ENCODE data around the gene LRTM2. TPM values are rescaled to one million over a fixed set of nuclear protein-coding genes. Genes with fewer than 3 reads are reported as not detected.

Gene LRTM2
- total RNA-seq, 4 donors from 2014 or later, result not detected

- no peak overlapping the region for H3K4me3 ChIP-seq
- no peak overlapping the region for H3K27ac ChIP-seq
- TF ChIP-seq CTCF (IDR thresholded peaks at IDR 0.05) (no peak), POLR2A (IDR thresholded peaks at IDR 0.05) (no peak)
- 44 to 57% methylated on average over 4 of the region's 4 CpGs for WGBS, 2 donors
- peaks cover 10 to 30% (median 12%) of the 10 kb centered on the region in 3 donors for H3K4me1 ChIP-seq
- H3K9me3 ChIP-seq, result no peaks in the 10 kb centered on the region
- intact Hi-C loops (cut with DNase I), result no loop called here
- H3K36me3 ChIP-seq, result peaks cover 0 to 77% (median 0%) of the 10 kb centered on the region in 3 donors
- no peaks in the 10 kb centered on the region for H3K27me3 ChIP-seq
- DNase-seq, result no peak
Measured at GRCh38 chr12:1778911-1779310, 41.5 kb upstream of the LRTM2 start.

DNA sequence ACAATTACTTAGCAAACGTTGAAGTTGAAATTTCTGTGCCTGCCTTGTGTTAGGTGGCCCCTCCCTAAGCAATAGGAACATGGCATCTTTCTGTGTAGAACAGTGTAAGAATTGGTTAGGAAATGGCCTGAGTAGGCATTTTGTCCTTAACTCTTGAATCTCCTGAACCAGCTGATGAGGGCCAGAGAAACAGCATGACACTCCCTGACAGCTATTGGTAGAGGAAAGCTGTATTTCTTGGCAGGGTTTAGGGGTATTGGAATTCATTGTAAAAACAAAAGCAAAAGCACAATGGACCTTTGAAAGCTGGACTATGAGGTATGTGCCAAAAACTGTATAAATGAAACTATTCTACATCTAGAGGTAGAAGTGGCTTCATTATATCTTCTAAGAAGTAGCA, 40.6 kb upstream of the LRTM2 start:
- intact Hi-C loops (cut with DNase I), result no loop called here
- peaks cover 10 to 30% (median 12%) of the 10 kb centered on the region in 3 donors for H3K4me1 ChIP-seq
- no peaks in the 10 kb centered on the region for H3K9me3 ChIP-seq
- H3K27me3 ChIP-seq, result no peaks in the 10 kb centered on the region
- no peak overlapping the region for H3K27ac ChIP-seq
- DNase-seq, result no peak
- TF ChIP-seq CTCF (IDR thresholded peaks at IDR 0.05) (no peak), POLR2A (IDR thresholded peaks at IDR 0.05) (no peak)
- H3K36me3 ChIP-seq, result peaks cover 0 to 79% (median 0%) of the 10 kb centered on the region in 3 donors
- WGBS, 2 donors, result 25 to 63% methylated on average over 1 of the region's 1 CpG
- no peak overlapping the region for H3K4me3 ChIP-seq

DNA sequence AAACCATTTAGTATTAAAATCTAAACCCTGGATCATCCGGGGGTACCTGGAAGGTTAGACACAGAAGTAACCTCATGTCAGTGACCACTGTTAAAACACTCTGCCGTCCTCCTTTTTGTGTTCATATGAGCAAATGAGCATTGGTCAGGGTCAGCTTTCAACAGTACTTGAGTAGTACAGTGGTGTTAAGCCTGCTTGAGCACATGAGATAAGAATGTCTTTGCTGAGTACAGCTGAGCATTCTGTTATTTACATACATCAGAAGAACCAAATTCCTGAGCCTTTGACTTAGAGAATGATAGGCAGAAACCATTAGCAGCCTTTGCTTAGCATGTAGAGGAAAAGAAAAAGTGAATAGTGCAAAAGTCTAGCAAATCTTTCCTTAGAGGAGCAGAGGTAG, 38.6 kb upstream of the LRTM2 start:
- Histone ChIP-seq H3K36me3 (peaks cover 3 to 84% (median 5%) of the 10 kb centered on the region in 3 donors), H3K4me3 (no peak overlapping the region), H3K9me3 (no peaks in the 10 kb centered on the region), H3K4me1 (peaks cover 0 to 20% (median 8%) of the 10 kb centered on the region in 3 donors), H3K27me3 (no peaks in the 10 kb centered on the region), H3K27ac (no peak overlapping the region)
- intact Hi-C loops (cut with DNase I), result no loop called here
- DNase-seq, result no peak
- TF ChIP-seq POLR2A (IDR thresholded peaks at IDR 0.05) (no peak), CTCF (IDR thresholded peaks at IDR 0.05) (no peak)
- WGBS, 2 donors, result 50 to 55% methylated on average over 1 to 2 of the region's 2 CpGs

- intact Hi-C loops (cut with DNase I), result no loop called here
Measured at GRCh38 chr12:1782215-1782614, 38.1 kb upstream of the LRTM2 start.

GRCh38 chr12:1787714-1788113, 32.7 kb upstream of the LRTM2 start:
- Histone ChIP-seq H3K27me3 (no peaks in the 10 kb centered on the region), H3K4me1 (peaks cover 0 to 15% (median 1%) of the 10 kb centered on the region in 3 donors), H3K36me3 (peaks cover 3 to 59% (median 5%) of the 10 kb centered on the region in 3 donors), H3K27ac (no peak overlapping the region), H3K9me3 (no peaks in the 10 kb centered on the region), H3K4me3 (no peak overlapping the region)
- intact Hi-C loops (cut with DNase I), result no loop called here
- TF ChIP-seq POLR2A (IDR thresholded peaks at IDR 0.05) (no peak), CTCF (IDR thresholded peaks at IDR 0.05) (no peak)
- WGBS, 2 donors, result 52 to 63% methylated on average over 6 of the region's 6 CpGs
- no peak for DNase-seq

More at GRCh38 chr12:1782215-1782614, 38.1 kb upstream of the LRTM2 start:
- no peak overlapping the region for H3K4me3 ChIP-seq
- no peak overlapping the region for H3K27ac ChIP-seq
- no peaks in the 10 kb centered on the region for H3K27me3 ChIP-seq
- H3K9me3 ChIP-seq, result no peaks in the 10 kb centered on the region
- peaks cover 0 to 16% (median 8%) of the 10 kb centered on the region in 3 donors for H3K4me1 ChIP-seq
- 70 to 71% methylated on average over 2 of the region's 2 CpGs for WGBS, 2 donors
- TF ChIP-seq CTCF (IDR thresholded peaks at IDR 0.05) (no peak), POLR2A (IDR thresholded peaks at IDR 0.05) (no peak)
- DNase-seq, result no peak
- peaks cover 3 to 88% (median 5%) of the 10 kb centered on the region in 3 donors for H3K36me3 ChIP-seq
